HepG2 (cell line): Measurements from ENCODE around the gene JPH2.

Experiments
- CTCF ChIP-seq: sonication (generic); formaldehyde crosslinking; IDR thresholded peaks from 2 replicates; pipeline ENCODE4 v1.5.0; 2020; ENCODE audit warnings: mild to moderate bottlenecking, missing genetic modification reagents, moderate library complexity
- DPF2 ChIP-seq: sonication (generic); formaldehyde crosslinking; IDR thresholded peaks from 2 replicates; pipeline ENCODE4 v1.4.0; 2020; ENCODE audit warnings: mild to moderate bottlenecking, low read depth, missing genetic modification reagents, borderline replicate concordance
- GABPA ChIP-seq, 2 experiments: IDR thresholded peaks; 2 replicates each; pipeline ENCODE4 v1.6.1; 2011 to 2016; ENCODE audit warnings: low read depth in 2 of 2, low read length in 1 of 2, missing biosample characterization in 1 of 2, missing genetic modification characterization in 1 of 2
- MLX ChIP-seq: IDR thresholded peaks from 2 replicates; pipeline ENCODE4 v1.6.1; 2016
- MYC ChIP-seq: sonication (generic); formaldehyde crosslinking; IDR thresholded peaks from 2 replicates; pipeline ENCODE4 v1.9.0; 2021; ENCODE audit warnings: missing genetic modification reagents, borderline replicate concordance
- TRIM24 ChIP-seq: sonication (generic); formaldehyde crosslinking; IDR thresholded peaks from 2 replicates; pipeline ENCODE4 v1.8.0; 2022; ENCODE audit warnings: mild to moderate bottlenecking, missing genetic modification reagents
- XRCC5 ChIP-seq: fragments of 200-400 bp; formaldehyde crosslinking; optimal IDR thresholded peaks from 2 replicates; pipeline ENCODE3; 2017; ENCODE audit warnings: mild to moderate bottlenecking, low read length

GRCh38 chr20:44104798-44105517 is 82.0 kb downstream of the JPH2 start:
- TF ChIP-seq DPF2 (CRISPR knock-in tag), result no peak
- no peak for TF ChIP-seq TRIM24 (CRISPR knock-in tag)
- no peak for TF ChIP-seq MLX (CRISPR knock-in tag)
- no peak for TF ChIP-seq GABPA (IDR thresholded peaks at IDR 0.05; ENCODE audit: low read depth, low read length)
- no peak for TF ChIP-seq GABPA (CRISPR knock-in tag; IDR thresholded peaks at IDR 0.05; ENCODE audit: low read depth)
- no peak for TF ChIP-seq XRCC5
- TF ChIP-seq CTCF (CRISPR knock-in tag), result no peak
- no peak for TF ChIP-seq MYC
